ENCODE measurements around the gene HOXA4.

HOXA4 gene

GRCh38 chr7:27104341-27105058, 26.1 kb downstream of the HOXA4 start:
- DNase-seq (ENCODE audit: low read depth), result no peak

GRCh38 chr7:27103489-27104226, 26.9 kb downstream of the HOXA4 start:
- no peak for DNase-seq (ENCODE audit: low read depth)

GRCh38 chr7:27102581-27103442, 27.7 kb downstream of the HOXA4 start, which contains the start of gene HOXA2:
HOXA2 (minus strand) TSS chr7:27102683; CDS start chr7:27102500, 183 bp downstream.
- DNase-seq (ENCODE audit: low read depth), result no peak

- no peak for DNase-seq (ENCODE audit: low read depth)
These were observed 28.5 kb downstream of the HOXA4 start for GRCh38 chr7:27101957-27102580.

- no peak for DNase-seq (ENCODE audit: low read depth)
These were observed 29.2 kb downstream of the HOXA4 start for GRCh38 chr7:27101171-27101956.

- DNase-seq (ENCODE audit: low read depth), result no peak
These were observed 29.8 kb downstream of the HOXA4 start for GRCh38 chr7:27100694-27101170.

GRCh38 chr7:27099453-27100370, 30.8 kb downstream of the HOXA4 start:
- DNase-seq (ENCODE audit: low read depth), result no peak

- DNase-seq (ENCODE audit: low read depth), result no peak
These were observed 31.7 kb downstream of the HOXA4 start for GRCh38 chr7:27098578-27099451.

- DNase-seq (ENCODE audit: low read depth), result no peak
These were observed 32.6 kb downstream of the HOXA4 start for GRCh38 chr7:27097686-27098577.

GRCh38 chr7:27096768-27097514, 33.6 kb downstream of the HOXA4 start:
- DNase-seq (ENCODE audit: low read depth), result no peak

GRCh38 chr7:27095897-27096767, 34.4 kb downstream of the HOXA4 start, which contains the start of gene HOXA1:
HOXA1 (minus strand) TSS chr7:27096000; CDS start chr7:27095912, 88 bp downstream.
- DNase-seq (ENCODE audit: low read depth), result peak; percentile 49

- DNase-seq (ENCODE audit: low read depth), result no peak
These were observed 35.3 kb downstream of the HOXA4 start for GRCh38 chr7:27095050-27095896.

GRCh38 chr7:27094304-27095049, 36.1 kb downstream of the HOXA4 start:
- no peak for DNase-seq (ENCODE audit: low read depth)

GRCh38 chr7:27093184-27093895, 37.2 kb downstream of the HOXA4 start:
- no peak for DNase-seq (ENCODE audit: low read depth)
